B cell (primary cell): Measurements from ENCODE around the gene FUT7. TPM values are rescaled to one million over a fixed set of nuclear protein-coding genes. Genes with fewer than 3 reads are reported as not detected.

ENCODE experiments used
- ATAC-seq: fragments of 200-7000 bp; cut with Tn5 transposase; one replicate; pipeline ENCODE4 v1.10.0; 2021; ENCODE audit warnings: low read depth, mild to moderate bottlenecking, moderate number of reproducible peaks, moderate library complexity
- CTCF ChIA-PET: fragments of 350-600 bp; sonication (Branson Sonifier 250); formaldehyde crosslinking; loops from one replicate; lab custom pipeline; 2021; ENCODE audit warnings: antibody characterized with exemption, inconsistent platforms; lab: Charles Lee
- POLR2A ChIA-PET: fragments of 350-600 bp; sonication (Branson Sonifier 250); formaldehyde crosslinking; loops from one replicate; lab custom pipeline; 2021; ENCODE audit warnings: antibody characterized with exemption; lab: Charles Lee
- DNase-seq: peaks from one replicate; pipeline ENCODE4 v3.0.0; 2013
- H2AFZ ChIP-seq: 2 replicates; pipeline ENCODE4 v1.6.1; 2012; ENCODE audit warnings: mild to moderate bottlenecking, low read depth, low read length; ENCODE audit not compliant: insufficient read depth, poor library complexity, severe bottlenecking
- H3K27ac ChIP-seq, 2 donors: 1 replicate in 1 of 2; 2 replicates in 1 of 2; pipeline ENCODE4 v1.5.1; 2012 to 2013; ENCODE audit warnings: low read length in 2 of 2, mild to moderate bottlenecking in 2 of 2, moderate library complexity in 1 of 2
- H3K27me3 ChIP-seq, 4 experiments: fragments of 200-600 bp in 1 of 4; sonication (generic) in 1 of 4; replicated peaks in 1 of 4; 1 replicate in 2 of 4; 2 replicates in 2 of 4; pipeline versions ENCODE4 v1.6.1 to v1.7.0; 2013 to 2016; ENCODE audit warnings: low read length in 3 of 4, mild to moderate bottlenecking in 2 of 4, mixed read lengths in 1 of 4, moderate library complexity in 1 of 4; ENCODE audit not compliant: insufficient read depth in 4 of 4, control insufficient read depth in 3 of 4; ENCODE audit errors: control extremely low read depth in 1 of 4
- H3K36me3 ChIP-seq, 2 experiments: replicated peaks in 1 of 2; 1 replicate in 1 of 2; 2 replicates in 1 of 2; pipeline versions ENCODE4 v1.6.1 to v1.7.1; 2013; ENCODE audit warnings: low read length in 1 of 2; ENCODE audit not compliant: insufficient read depth in 2 of 2, control insufficient read depth in 1 of 2; ENCODE audit errors: control extremely low read depth in 1 of 2, extremely low read depth in 1 of 2
- H3K4me1 ChIP-seq, 2 donors: fragments of 200-600 bp in 1 of 2; sonication (generic) in 1 of 2; 1 replicate in 1 of 2; 2 replicates in 1 of 2; pipeline versions ENCODE4 v1.5.1 to v1.6.1; 2013 to 2017; ENCODE audit warnings: low read length in 2 of 2; ENCODE audit not compliant: control insufficient read depth in 2 of 2, insufficient read depth in 2 of 2
- H3K4me2 ChIP-seq: replicated peaks from 2 replicates; pipeline ENCODE3; 2012; ENCODE audit warnings: mild to moderate bottlenecking, low read depth, low read length; ENCODE audit not compliant: poor library complexity, severe bottlenecking
- H3K4me3 ChIP-seq, 5 experiments: fragments of 200-600 bp in 1 of 5; sonication (generic) in 1 of 5; 1 replicate in 3 of 5; 2 replicates in 2 of 5; pipeline versions ENCODE4 v1.5.1 to v1.7.0; 2011 to 2016; ENCODE audit warnings: low read length in 4 of 5, mild to moderate bottlenecking in 4 of 5, low read depth in 2 of 5, control low read depth in 1 of 5, moderate library complexity in 1 of 5; ENCODE audit not compliant: insufficient read depth in 1 of 5; ENCODE audit errors: control extremely low read depth in 1 of 5, extremely low read depth in 1 of 5
- H3K79me2 ChIP-seq: fragments of 200-600 bp; sonication (generic); one replicate; pipeline ENCODE4 v1.6.0; 2016; ENCODE audit warnings: low read length; ENCODE audit not compliant: control insufficient read depth, insufficient read depth
- H3K9ac ChIP-seq: fragments of 200-600 bp; sonication (generic); 2 replicates; pipeline ENCODE4 v1.6.1; 2017; ENCODE audit warnings: mild to moderate bottlenecking, low read length, moderate library complexity
- H3K9me3 ChIP-seq, 3 donors: one replicate each; pipeline versions ENCODE4 v1.6.1 to v1.7.1; 2013; ENCODE audit warnings: low read length in 2 of 3; ENCODE audit not compliant: control insufficient read depth in 2 of 3, insufficient read depth in 1 of 3; ENCODE audit errors: control extremely low read depth in 1 of 3
- H4K20me1 ChIP-seq: 2 replicates; pipeline ENCODE4 v1.6.0; 2012; ENCODE audit warnings: mild to moderate bottlenecking, low read length; ENCODE audit not compliant: insufficient read depth, control insufficient read depth, poor library complexity, severe bottlenecking
- H3K27ac Mint-ChIP-seq: one replicate; pipeline ENCODE4 v1.8.0; 2021; ENCODE audit warnings: mixed read lengths
- H3K27me3 Mint-ChIP-seq: one replicate; pipeline ENCODE4 v1.8.0; 2021; ENCODE audit warnings: mixed read lengths
- H3K4me1 Mint-ChIP-seq: one replicate; pipeline ENCODE4 v1.8.0; 2021; ENCODE audit warnings: mixed read lengths
- H3K4me3 Mint-ChIP-seq: one replicate; pipeline ENCODE4 v1.8.0; 2021; ENCODE audit warnings: mixed read lengths
- H3K9me3 Mint-ChIP-seq: one replicate; pipeline ENCODE4 v1.8.0; 2022; ENCODE audit warnings: mixed read lengths; ENCODE audit not compliant: insufficient read depth
- CTCF ChIP-seq: fragments of 200-600 bp; IDR thresholded peaks from one replicate; pipeline ENCODE4 v1.8.0; 2022; ENCODE audit warnings: antibody characterized with exemption, mild to moderate bottlenecking
- EZH2 ChIP-seq: IDR thresholded peaks from 2 replicates; pipeline ENCODE4 v1.6.1; 2012; ENCODE audit warnings: borderline replicate concordance, low read depth, mild to moderate bottlenecking, moderate library complexity, low read length; ENCODE audit not compliant: insufficient read depth, poor library complexity, severe bottlenecking
- WGBS: methylation state at CpG from one replicate; pipeline ENCODE4 v1.1.5; 2013; ENCODE audit warnings: missing lambda C conversion rate; ENCODE audit not compliant: insufficient coverage; 5-methylcytosine and 5-hydroxymethylcytosine counted together
- intact Hi-C: fragments of 100-400 bp; cut with micrococcal nuclease; formaldehyde crosslinking; loops from one replicate; pipeline ENCODE4 v1.10.0; 2022
- polyA plus RNA-seq: library from polyadenylated mRNA; depleted of rRNA; stranded (reverse); fragments of >200 nt; gene quantifications from 2 replicates; pipeline ENCODE4 v1.2.3, GENCODE V29; 2012
- total RNA-seq, 2 donors: library from RNA; stranded (reverse); fragments of 120-200 nt in 1 of 2; gene quantifications; 1 replicate in 1 of 2; 2 replicates in 1 of 2; pipeline versions ENCODE4 v1.2.3 to v1.2.4, GENCODE V29; 2013 to 2022

The FUT7 gene
- total and polyA plus RNA-seq, 2 donors (not counting 1 experiment from before 2014, with no cell fraction given) = 7.3 to 8.2 TPM

- WGBS = 88% methylated on average over 12 of the region's 15 CpGs
- H3K4me3 Mint-ChIP-seq = no peak overlapping the region
- no peaks in the 10 kb centered on the region for H3K9me3 Mint-ChIP-seq
- ATAC-seq (no peak), DNase-seq (no peak)
- no peaks in the 10 kb centered on the region for H3K9me3 ChIP-seq
- H3K4me1 Mint-ChIP-seq = peaks cover 3% of the 10 kb centered on the region
- no peak overlapping the region for H2AFZ ChIP-seq
- no peaks in the 10 kb centered on the region for H4K20me1 ChIP-seq
- no peak overlapping the region for H3K27ac ChIP-seq
- peaks cover 0 to 6% of the 10 kb centered on the region in 2 donors for H3K4me1 ChIP-seq
- H3K36me3 ChIP-seq = no peaks in the 10 kb centered on the region
- H3K79me2 ChIP-seq = no peaks in the 10 kb centered on the region
- H3K27ac Mint-ChIP-seq = no peak overlapping the region
- POLR2A ChIA-PET = no interaction called here
- H3K4me3 ChIP-seq = no peak overlapping the region
- CTCF ChIA-PET = interaction anchor here (1.2 to 3.5 kb wide), 3 partner anchors 30 to 274 kb away, joined by 3 to 20 read pairs (median 12); no protein-coding TSS in a partner anchor
- intact Hi-C loops = no loop called here
- H3K4me2 ChIP-seq = no peak overlapping the region
- no peaks in the 10 kb centered on the region for H3K27me3 ChIP-seq
- peaks cover 4% of the 10 kb centered on the region for H3K27me3 Mint-ChIP-seq
- TF ChIP-seq EZH2 (no peak), CTCF (no peak)
- H3K9ac ChIP-seq = no peak overlapping the region
Observed at GRCh38 chr9:137062384-137062783, 30.5 kb upstream of the FUT7 start.

- TF ChIP-seq CTCF (no peak), EZH2 (no peak)
- Histone ChIP-seq H3K27me3 (peaks cover 0 to 8% (median under 1%) of the 10 kb centered on the region in 4 experiments), H3K4me1 (peaks cover under 1% of the 10 kb centered on the region in 2 donors), H3K9ac (no peak overlapping the region), H3K4me3 (no peak overlapping the region), H3K36me3 (no peaks in the 10 kb centered on the region), H3K79me2 (no peaks in the 10 kb centered on the region), H2AFZ (no peak overlapping the region), H3K9me3 (peaks cover 0 to 4% (median 0%) of the 10 kb centered on the region in 3 donors), H3K4me2 (no peak overlapping the region), H3K27ac (no peak overlapping the region), H4K20me1 (no peaks in the 10 kb centered on the region)
- Mint-ChIP-seq H3K27ac (no peak overlapping the region), H3K27me3 (no peaks in the 10 kb centered on the region), H3K4me1 (no peaks in the 10 kb centered on the region), H3K9me3 (no peaks in the 10 kb centered on the region), H3K4me3 (no peak overlapping the region)
- ChIA-PET CTCF (interaction anchor here (1.0 to 4.9 kb wide), 4 partner anchors 9 to 164 kb away, joined by 3 to 22 read pairs (median 12); partner anchors contain the start of gene NPDC1), POLR2A (interaction anchor here (0.6 kb wide), 1 partner anchor 188 kb away, joined by 8 read pairs; no protein-coding TSS in a partner anchor)
- no peak for ATAC-seq
- WGBS = 71% methylated on average over 9 of the region's 9 CpGs
- intact Hi-C loops = no loop called here
- no peak for DNase-seq
Observed at GRCh38 chr9:137058521-137059234, 26.8 kb upstream of the FUT7 start.
